Osteocyte (in vitro differentiated cells): Measurements from ENCODE around the gene SYAP1. TPM values are rescaled to one million over a fixed set of nuclear protein-coding genes. Genes with fewer than 3 reads are reported as not detected.

ENCODE experiments used
- DNase-seq: peaks from one replicate; pipeline ENCODE4 v3.0.0; 2021; ENCODE audit warnings: mixed read lengths; ENCODE audit not compliant: unreplicated experiment; ENCODE audit errors: extremely low spot score
- H3K27ac Mint-ChIP-seq: one replicate; pipeline ENCODE4 v1.8.0; 2021; ENCODE audit warnings: mild to moderate bottlenecking, mixed read lengths; ENCODE audit not compliant: unreplicated experiment
- H3K27me3 Mint-ChIP-seq: one replicate; pipeline ENCODE4 v1.8.0; 2021; ENCODE audit warnings: mixed read lengths; ENCODE audit not compliant: unreplicated experiment
- H3K36me3 Mint-ChIP-seq: one replicate; pipeline ENCODE4 v1.8.0; 2021; ENCODE audit warnings: mixed read lengths; ENCODE audit not compliant: unreplicated experiment
- H3K4me1 Mint-ChIP-seq: one replicate; pipeline ENCODE4 v1.8.0; 2021; ENCODE audit warnings: mixed read lengths; ENCODE audit not compliant: unreplicated experiment
- H3K4me3 Mint-ChIP-seq: one replicate; pipeline ENCODE4 v1.8.0; 2021; ENCODE audit warnings: mild to moderate bottlenecking, moderate library complexity, mixed read lengths; ENCODE audit not compliant: unreplicated experiment
- H3K9me3 Mint-ChIP-seq: one replicate; pipeline ENCODE4 v1.8.0; 2021; ENCODE audit warnings: mixed read lengths; ENCODE audit not compliant: unreplicated experiment
- total RNA-seq: library from RNA; stranded (reverse); gene quantifications from 2 replicates; pipeline ENCODE4 v1.2.1, GENCODE V29; 2021
- TF ChIP-seq, protein P1 (sequence below): fragments of 200-600 bp; sonication (generic); IDR thresholded peaks from 2 replicates; pipeline ENCODE4 v1.5.0; 2021; ENCODE audit warnings: antibody characterized with exemption, mild to moderate bottlenecking, moderate library complexity

SYAP1 gene
- total RNA-seq, 1 donor from 2014 or later: 47.8 TPM

- peaks cover 45% of the 10 kb centered on the region for H3K36me3 Mint-ChIP-seq
These were observed 17.6 kb downstream of the SYAP1 start for GRCh38 chrX:16737024-16737423.

GRCh38 chrX:16739574-16739973 lies 20.2 kb downstream of the SYAP1 start:
- H3K27me3 Mint-ChIP-seq: no peaks in the 10 kb centered on the region
- no peak overlapping the region for H3K27ac Mint-ChIP-seq
- peaks cover 52% of the 10 kb centered on the region for H3K36me3 Mint-ChIP-seq
- H3K9me3 Mint-ChIP-seq: no peaks in the 10 kb centered on the region
- DNase-seq: no peak
- H3K4me1 Mint-ChIP-seq: no peaks in the 10 kb centered on the region
- H3K4me3 Mint-ChIP-seq: no peak overlapping the region
- TF ChIP-seq, protein P1, sequence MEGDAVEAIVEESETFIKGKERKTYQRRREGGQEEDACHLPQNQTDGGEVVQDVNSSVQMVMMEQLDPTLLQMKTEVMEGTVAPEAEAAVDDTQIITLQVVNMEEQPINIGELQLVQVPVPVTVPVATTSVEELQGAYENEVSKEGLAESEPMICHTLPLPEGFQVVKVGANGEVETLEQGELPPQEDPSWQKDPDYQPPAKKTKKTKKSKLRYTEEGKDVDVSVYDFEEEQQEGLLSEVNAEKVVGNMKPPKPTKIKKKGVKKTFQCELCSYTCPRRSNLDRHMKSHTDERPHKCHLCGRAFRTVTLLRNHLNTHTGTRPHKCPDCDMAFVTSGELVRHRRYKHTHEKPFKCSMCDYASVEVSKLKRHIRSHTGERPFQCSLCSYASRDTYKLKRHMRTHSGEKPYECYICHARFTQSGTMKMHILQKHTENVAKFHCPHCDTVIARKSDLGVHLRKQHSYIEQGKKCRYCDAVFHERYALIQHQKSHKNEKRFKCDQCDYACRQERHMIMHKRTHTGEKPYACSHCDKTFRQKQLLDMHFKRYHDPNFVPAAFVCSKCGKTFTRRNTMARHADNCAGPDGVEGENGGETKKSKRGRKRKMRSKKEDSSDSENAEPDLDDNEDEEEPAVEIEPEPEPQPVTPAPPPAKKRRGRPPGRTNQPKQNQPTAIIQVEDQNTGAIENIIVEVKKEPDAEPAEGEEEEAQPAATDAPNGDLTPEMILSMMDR: no peak

More at GRCh38 chrX:16737024-16737423, 17.6 kb downstream of the SYAP1 start:
- Mint-ChIP-seq H3K27ac (no peak overlapping the region), H3K4me3 (no peak overlapping the region), H3K27me3 (no peaks in the 10 kb centered on the region), H3K4me1 (peaks cover 5% of the 10 kb centered on the region), H3K9me3 (no peaks in the 10 kb centered on the region)
- no peak for DNase-seq
- TF ChIP-seq, protein P1: no peak

DNA sequence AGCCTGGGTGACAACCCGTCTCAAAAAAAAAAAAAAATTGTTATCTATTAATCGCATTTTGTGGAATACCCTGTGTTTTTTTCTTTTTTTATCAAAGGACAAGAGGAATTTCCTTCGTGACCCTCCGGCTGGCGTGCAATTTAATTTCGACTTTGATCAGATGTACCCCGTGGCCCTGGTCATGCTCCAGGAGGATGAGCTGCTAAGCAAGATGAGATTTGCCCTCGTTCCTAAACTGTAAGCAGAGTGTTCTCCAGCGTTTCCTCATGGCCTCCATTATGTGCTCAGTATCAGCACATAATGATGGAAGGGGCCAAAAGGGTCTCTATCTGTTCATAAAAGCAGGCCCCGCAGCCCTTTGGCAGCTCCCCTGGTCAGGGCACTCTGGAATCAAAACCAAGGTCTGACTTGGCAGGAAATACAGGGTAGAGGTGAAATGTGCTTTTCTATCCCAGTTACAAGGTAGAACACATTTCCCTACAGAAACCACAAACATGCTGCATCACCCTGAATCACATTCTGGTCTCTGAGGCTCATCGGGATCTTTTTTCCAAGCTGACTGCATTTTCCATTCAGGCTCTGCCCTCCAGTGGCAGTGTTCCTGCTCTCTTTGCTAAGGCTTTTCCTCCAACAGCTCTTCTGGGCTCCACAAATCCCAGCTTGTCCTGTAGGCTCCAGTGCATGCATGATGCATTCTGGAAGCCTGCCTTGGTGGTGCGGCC lies 24.4 kb downstream of the SYAP1 start:
- Mint-ChIP-seq H3K27ac (no peak overlapping the region), H3K9me3 (no peaks in the 10 kb centered on the region), H3K4me3 (no peak overlapping the region), H3K36me3 (peaks cover 44% of the 10 kb centered on the region), H3K4me1 (no peaks in the 10 kb centered on the region), H3K27me3 (no peaks in the 10 kb centered on the region)
- DNase-seq: no peak
- TF ChIP-seq, protein P1: no peak

- H3K9me3 Mint-ChIP-seq: no peaks in the 10 kb centered on the region
- H3K27ac Mint-ChIP-seq: no peak overlapping the region
- TF ChIP-seq, protein P1: no peak
- H3K4me1 Mint-ChIP-seq: no peaks in the 10 kb centered on the region
- no peak for DNase-seq
- H3K27me3 Mint-ChIP-seq: no peaks in the 10 kb centered on the region
- peaks cover 39% of the 10 kb centered on the region for H3K36me3 Mint-ChIP-seq
- H3K4me3 Mint-ChIP-seq: no peak overlapping the region
These were observed 25.7 kb downstream of the SYAP1 start for GRCh38 chrX:16745102-16745501.

DNA sequence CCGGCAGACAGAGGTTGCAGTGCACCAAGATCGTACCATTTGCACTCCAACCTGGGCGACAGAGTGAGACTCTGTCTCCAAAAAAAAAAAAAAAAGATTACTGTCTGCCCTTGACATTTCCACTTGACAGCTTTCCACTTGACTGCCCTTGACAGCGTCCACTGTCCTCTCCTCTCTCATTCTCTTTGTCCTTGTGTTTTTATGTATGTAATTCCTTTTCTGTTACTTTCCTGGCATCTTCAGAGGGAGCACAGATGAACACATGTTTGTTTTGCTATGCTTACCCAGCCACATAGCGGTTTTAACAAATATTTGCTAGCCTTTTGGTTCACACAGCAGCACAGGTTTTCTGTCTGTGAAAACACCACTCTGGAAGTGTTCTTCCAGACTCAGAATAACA lies 26.2 kb downstream of the SYAP1 start:
- no peak overlapping the region for H3K27ac Mint-ChIP-seq
- H3K4me1 Mint-ChIP-seq: no peaks in the 10 kb centered on the region

More for the DNA sequence above, 26.2 kb downstream of the SYAP1 start:
- Mint-ChIP-seq H3K27me3 (no peaks in the 10 kb centered on the region), H3K9me3 (no peaks in the 10 kb centered on the region), H3K36me3 (peaks cover 40% of the 10 kb centered on the region), H3K4me3 (no peak overlapping the region)
- TF ChIP-seq, protein P1: no peak
- no peak for DNase-seq
